ENCODE measurements around the gene METTL15. TPM values are rescaled to one million over a fixed set of nuclear protein-coding genes. Genes with fewer than 3 reads are reported as not detected.

The METTL15 gene
- total RNA-seq, 1 experiment from 2014 or later, result 12.4 TPM

- no TSS peak for BruUV-seq (replicated peaks)
- Histone ChIP-seq H3K27me3 (ENCODE audit: low read length) (no peaks in the 10 kb centered on the region), H3K9ac (ENCODE audit: low read length) (no peak overlapping the region), H2AFZ (ENCODE audit: low read length) (no peak overlapping the region), H3F3A (ENCODE audit: low read length, unreplicated experiment) (no peaks in the 10 kb centered on the region), H3K79me2 (ENCODE audit: low read length) (no peaks in the 10 kb centered on the region), H3K9me3 (ENCODE audit: low read length) (no peaks in the 10 kb centered on the region), H3K27ac (ENCODE audit: low read length) (no peak overlapping the region), H3K36me3 (ENCODE audit: low read depth, low read length) (no peaks in the 10 kb centered on the region), H4K20me1 (ENCODE audit: low read length) (no peaks in the 10 kb centered on the region), H3K4me3 (ENCODE audit: low read length) (no peak overlapping the region), H3K4me1 (ENCODE audit: insufficient read depth, low read length) (no peaks in the 10 kb centered on the region), H3K4me2 (ENCODE audit: low read length) (no peak overlapping the region), H3K9me2 (replicated peaks; ENCODE audit: low read length) (no peaks in the 10 kb centered on the region)
- CTCF ChIA-PET, result no interaction called here
- POLR2A ChIA-PET (ENCODE audit: unreplicated experiment), result no interaction called here
- intact Hi-C loops (cut with micrococcal nuclease), result no loop called here
- DNase-seq (no peak), ATAC-seq (no peak)
- TF ChIP-seq CTCF (conservative IDR thresholded peaks at IDR 0.05; ENCODE audit: low read depth, low read length) (no peak), EZH2 (IDR thresholded peaks at IDR 0.05; ENCODE audit: low read length, unreplicated experiment) (no peak), EZH2phosphoT487 (IDR thresholded peaks at IDR 0.05; ENCODE audit: borderline replicate concordance, low read length) (no peak)
Observed at GRCh38 chr11:28243581-28243980, 135.4 kb downstream of the METTL15 start.

GRCh38 chr11:28245131-28245530 lies 136.9 kb downstream of the METTL15 start:
- CTCF ChIA-PET, result no interaction called here
- Histone ChIP-seq H3K79me2 (ENCODE audit: low read length) (no peaks in the 10 kb centered on the region), H3K36me3 (ENCODE audit: low read depth, low read length) (no peaks in the 10 kb centered on the region), H3K9me2 (replicated peaks; ENCODE audit: low read length) (no peaks in the 10 kb centered on the region), H3K27ac (ENCODE audit: low read length) (no peak overlapping the region), H3K9ac (ENCODE audit: low read length) (no peak overlapping the region), H3K4me1 (ENCODE audit: insufficient read depth, low read length) (no peaks in the 10 kb centered on the region), H3K4me2 (ENCODE audit: low read length) (no peak overlapping the region), H4K20me1 (ENCODE audit: low read length) (no peaks in the 10 kb centered on the region), H3F3A (ENCODE audit: low read length, unreplicated experiment) (no peaks in the 10 kb centered on the region), H3K9me3 (ENCODE audit: low read length) (no peaks in the 10 kb centered on the region), H3K4me3 (ENCODE audit: low read length) (no peak overlapping the region), H3K27me3 (ENCODE audit: low read length) (no peaks in the 10 kb centered on the region), H2AFZ (ENCODE audit: low read length) (no peak overlapping the region)
- intact Hi-C loops (cut with micrococcal nuclease), result no loop called here
- TF ChIP-seq EZH2phosphoT487 (IDR thresholded peaks at IDR 0.05; ENCODE audit: borderline replicate concordance, low read length), result no peak
- TF ChIP-seq EZH2 (IDR thresholded peaks at IDR 0.05; ENCODE audit: low read length, unreplicated experiment), result no peak
- no peak for TF ChIP-seq CTCF (conservative IDR thresholded peaks at IDR 0.05; ENCODE audit: low read depth, low read length)
- DNase-seq, result no peak
- no TSS peak for BruUV-seq (replicated peaks)
- POLR2A ChIA-PET (ENCODE audit: unreplicated experiment), result no interaction called here
- ATAC-seq, result no peak

- Histone ChIP-seq H3K36me3 (ENCODE audit: low read depth, low read length) (no peaks in the 10 kb centered on the region), H4K20me1 (ENCODE audit: low read length) (no peaks in the 10 kb centered on the region), H3F3A (ENCODE audit: low read length, unreplicated experiment) (no peaks in the 10 kb centered on the region), H3K27me3 (ENCODE audit: low read length) (no peaks in the 10 kb centered on the region), H3K79me2 (ENCODE audit: low read length) (no peaks in the 10 kb centered on the region), H3K9me2 (replicated peaks; ENCODE audit: low read length) (no peaks in the 10 kb centered on the region), H3K9me3 (ENCODE audit: low read length) (no peaks in the 10 kb centered on the region), H2AFZ (ENCODE audit: low read length) (no peak overlapping the region), H3K4me3 (ENCODE audit: low read length) (no peak overlapping the region), H3K27ac (ENCODE audit: low read length) (no peak overlapping the region), H3K4me2 (ENCODE audit: low read length) (no peak overlapping the region), H3K4me1 (ENCODE audit: insufficient read depth, low read length) (no peaks in the 10 kb centered on the region), H3K9ac (ENCODE audit: low read length) (no peak overlapping the region)
- no TSS peak for BruUV-seq (replicated peaks)
- ATAC-seq (no peak), DNase-seq (no peak)
- POLR2A ChIA-PET (ENCODE audit: unreplicated experiment), result no interaction called here
- intact Hi-C loops (cut with micrococcal nuclease), result no loop called here
- TF ChIP-seq EZH2phosphoT487 (IDR thresholded peaks at IDR 0.05; ENCODE audit: borderline replicate concordance, low read length) (no peak), EZH2 (IDR thresholded peaks at IDR 0.05; ENCODE audit: low read length, unreplicated experiment) (no peak), CTCF (conservative IDR thresholded peaks at IDR 0.05; ENCODE audit: low read depth, low read length) (no peak)
- CTCF ChIA-PET, result no interaction called here
Observed at GRCh38 chr11:28250192-28250591, 142.0 kb downstream of the METTL15 start.
